GM12878 (cell line): ENCODE results near the gene CDK5RAP1.

Experiments used
- EP300 ChIP-seq, 2 experiments: fragments of 150-350 bp in 1 of 2; IDR thresholded peaks; 2 replicates each; pipeline ENCODE4 v1.6.1; 2011 to 2012; ENCODE audit warnings: low read depth in 2 of 2, low read length in 2 of 2, borderline replicate concordance in 1 of 2, improper control_type of control experiment in 1 of 2, inconsistent platforms in 1 of 2; ENCODE audit not compliant: control insufficient read depth in 1 of 2
- ZNF622 ChIP-seq: fragments of 450-650 bp; IDR thresholded peaks from 2 replicates; pipeline ENCODE4 v1.6.1; 2017; ENCODE audit warnings: mild to moderate bottlenecking, inconsistent platforms
- ZSCAN29 ChIP-seq: fragments of 450-650 bp; IDR thresholded peaks from 2 replicates; pipeline ENCODE4 v1.6.1; 2017; ENCODE audit warnings: mild to moderate bottlenecking, moderate library complexity

- TF ChIP-seq EP300 (IDR thresholded peaks at IDR 0.05; ENCODE audit: borderline replicate concordance in 1 of 2, control insufficient read depth in 1 of 2, low read depth in 2 of 2, low read length in 2 of 2) (no peak), ZSCAN29 (no peak), ZNF622 (no peak)
These were observed 90.9 kb downstream of the CDK5RAP1 start for GRCh38 chr20:33310327-33310899.
